Breast epithelium (tissue), 4 donors: ENCODE measurements around the gene CA9. TPM values are rescaled to one million over a fixed set of nuclear protein-coding genes. Genes with fewer than 3 reads are reported as not detected.

Experiments
- DNase-seq, 2 donors: peaks; one replicate each; pipeline ENCODE4 v3.0.0-alpha.2; 2019; ENCODE audit warnings: low spot score in 2 of 2
- H3K27ac ChIP-seq, 2 donors: fragments of 200-600 bp; sonication (generic) in 1 of 2; one replicate each; pipeline ENCODE4 v1.5.1; 2016 to 2019; ENCODE audit warnings: mild to moderate bottlenecking in 1 of 2
- H3K27me3 ChIP-seq, 2 donors: fragments of 200-600 bp; sonication (generic) in 1 of 2; one replicate each; pipeline versions ENCODE4 v1.5.1 to v1.6.0; 2017 to 2019; ENCODE audit warnings: control low read depth in 1 of 2, mild to moderate bottlenecking in 1 of 2
- H3K36me3 ChIP-seq: fragments of 200-600 bp; one replicate; pipeline ENCODE4 v1.5.1; 2019
- H3K4me1 ChIP-seq, 2 donors: fragments of 200-600 bp; sonication (generic); one replicate each; pipeline ENCODE4 v1.5.1; 2016 to 2019; ENCODE audit warnings: control low read depth in 1 of 2
- H3K4me3 ChIP-seq, 3 donors: fragments of 200-600 bp; sonication (generic); 1 replicate in 2 of 3; 2 replicates in 1 of 3; pipeline ENCODE4 v1.5.1; 2016 to 2019; ENCODE audit warnings: mild to moderate bottlenecking in 3 of 3, moderate library complexity in 2 of 3
- H3K9me3 ChIP-seq, 2 donors: fragments of 200-600 bp; sonication (generic) in 1 of 2; one replicate each; pipeline ENCODE4 v1.5.1; 2016 to 2019; ENCODE audit warnings: control low read depth in 1 of 2
- POLR2A ChIP-seq: fragments of 450-650 bp; IDR thresholded peaks from one replicate; pipeline ENCODE4 v1.6.1; 2016; ENCODE audit warnings: antibody characterized with exemption, mild to moderate bottlenecking, moderate library complexity
- POLR2AphosphoS5 ChIP-seq, 3 donors: sonication (generic); formaldehyde crosslinking; IDR thresholded peaks; one replicate each; pipeline ENCODE4 v1.6.1; 2017; ENCODE audit warnings: antibody characterized with exemption in 3 of 3
- intact Hi-C: fragments of 100-400 bp; cut with DNase I; formaldehyde crosslinking; loops from one replicate; pipeline ENCODE4 v1.15.1; 2023; ENCODE audit warnings: low total_unique reads
- total RNA-seq, 3 donors: library from RNA; depleted of rRNA; stranded (reverse); fragments of >200 nt; gene quantifications; one replicate each; pipeline ENCODE4 v1.1.0, GENCODE V29; 2016
- TF ChIP-seq, protein P1 (sequence below), 3 donors: fragments of 450-650 bp; IDR thresholded peaks; one replicate each; pipeline ENCODE4 v1.5.1; 2016 to 2017; ENCODE audit warnings: antibody characterized with exemption in 3 of 3, mild to moderate bottlenecking in 3 of 3, moderate library complexity in 3 of 3

The CA9 gene
- total RNA-seq, 3 donors from 2014 or later: 0.16 to 5.0 TPM; not detected in 1

DNA sequence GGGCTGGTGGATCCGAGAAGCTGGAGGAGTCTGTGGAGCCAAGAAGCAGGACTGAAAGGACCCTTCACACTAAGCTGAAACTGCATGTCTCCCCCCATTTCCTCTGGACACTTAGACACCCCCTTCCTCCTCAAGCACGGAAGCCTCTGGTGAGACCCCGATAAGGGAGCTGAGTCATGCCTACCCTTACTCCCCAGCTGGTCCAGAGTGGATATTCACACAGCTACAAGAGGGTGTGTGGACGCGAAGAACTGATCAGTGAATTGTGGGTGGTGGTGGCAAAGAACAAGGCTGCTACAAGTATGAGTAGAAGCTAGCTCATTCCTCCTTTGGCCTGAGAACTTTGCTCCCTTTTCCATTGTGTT is 53.9 kb downstream of the CA9 start:
- peaks cover 10% of the 10 kb centered on the region for H3K36me3 ChIP-seq
- peak overlapping the region; percentile 5 to 82 (median 74) for H3K4me3 ChIP-seq
- intact Hi-C loops: no loop called here

GRCh38 chr9:35728041-35728971 is 54.6 kb downstream of the CA9 start:
- peak overlapping the region; percentile 98 to 99 for H3K27ac ChIP-seq
- peaks cover 10% of the 10 kb centered on the region for H3K36me3 ChIP-seq
- peak in 1 of 2 donors; percentile 79 for DNase-seq
- intact Hi-C loops: no loop called here
- H3K4me1 ChIP-seq: peaks cover 13 to 26% of the 10 kb centered on the region in 2 donors
- no peaks in the 10 kb centered on the region for H3K9me3 ChIP-seq
- peak overlapping the region; percentile 18 to 82 (median 74) for H3K4me3 ChIP-seq
- TF ChIP-seq POLR2AphosphoS5 (IDR thresholded peaks at IDR 0.05) (peak; percentile 14 to 58 (median 39)), POLR2A (no peak)
- TF ChIP-seq, protein P1, sequence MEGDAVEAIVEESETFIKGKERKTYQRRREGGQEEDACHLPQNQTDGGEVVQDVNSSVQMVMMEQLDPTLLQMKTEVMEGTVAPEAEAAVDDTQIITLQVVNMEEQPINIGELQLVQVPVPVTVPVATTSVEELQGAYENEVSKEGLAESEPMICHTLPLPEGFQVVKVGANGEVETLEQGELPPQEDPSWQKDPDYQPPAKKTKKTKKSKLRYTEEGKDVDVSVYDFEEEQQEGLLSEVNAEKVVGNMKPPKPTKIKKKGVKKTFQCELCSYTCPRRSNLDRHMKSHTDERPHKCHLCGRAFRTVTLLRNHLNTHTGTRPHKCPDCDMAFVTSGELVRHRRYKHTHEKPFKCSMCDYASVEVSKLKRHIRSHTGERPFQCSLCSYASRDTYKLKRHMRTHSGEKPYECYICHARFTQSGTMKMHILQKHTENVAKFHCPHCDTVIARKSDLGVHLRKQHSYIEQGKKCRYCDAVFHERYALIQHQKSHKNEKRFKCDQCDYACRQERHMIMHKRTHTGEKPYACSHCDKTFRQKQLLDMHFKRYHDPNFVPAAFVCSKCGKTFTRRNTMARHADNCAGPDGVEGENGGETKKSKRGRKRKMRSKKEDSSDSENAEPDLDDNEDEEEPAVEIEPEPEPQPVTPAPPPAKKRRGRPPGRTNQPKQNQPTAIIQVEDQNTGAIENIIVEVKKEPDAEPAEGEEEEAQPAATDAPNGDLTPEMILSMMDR (IDR thresholded peaks at IDR 0.05): no peak
- H3K27me3 ChIP-seq: no peaks in the 10 kb centered on the region

More for the DNA sequence above, 53.9 kb downstream of the CA9 start:
- Histone ChIP-seq H3K4me1 (peaks cover 13 to 23% of the 10 kb centered on the region in 2 donors), H3K27me3 (no peaks in the 10 kb centered on the region), H3K27ac (peak overlapping the region; percentile 98 to 99), H3K9me3 (no peaks in the 10 kb centered on the region)
- no peak for DNase-seq
- TF ChIP-seq, protein P1 (IDR thresholded peaks at IDR 0.05): no peak
- TF ChIP-seq POLR2AphosphoS5 (IDR thresholded peaks at IDR 0.05) (no peak), POLR2A (no peak)

DNA sequence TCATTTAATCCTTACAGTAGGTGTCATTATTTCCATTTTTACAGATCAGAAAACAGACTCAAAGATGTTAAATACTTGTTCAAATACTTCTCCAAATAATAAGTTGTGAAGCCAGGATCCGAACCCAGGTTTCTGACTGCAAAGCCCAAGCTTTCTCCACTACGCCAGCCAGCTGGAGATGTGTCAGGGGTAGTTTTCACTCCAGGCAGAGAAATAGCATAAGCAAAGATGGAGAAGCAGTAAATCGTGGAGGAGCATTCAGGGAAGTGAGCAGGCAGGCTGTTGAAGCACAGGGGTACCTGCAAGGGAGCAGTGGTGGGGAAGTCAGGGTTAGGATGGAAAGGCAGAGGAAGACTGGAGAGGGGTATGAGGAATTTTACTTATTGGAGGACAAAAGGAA is 55.4 kb downstream of the CA9 start:
- Histone ChIP-seq H3K36me3 (peaks cover 10% of the 10 kb centered on the region), H3K27me3 (no peaks in the 10 kb centered on the region), H3K9me3 (no peaks in the 10 kb centered on the region), H3K4me3 (peak overlapping the region; percentile 74 to 82 (median 79)), H3K27ac (peak overlapping the region; percentile 98 to 99), H3K4me1 (peaks cover 13 to 30% of the 10 kb centered on the region in 2 donors)
- no peak for TF ChIP-seq POLR2AphosphoS5 (IDR thresholded peaks at IDR 0.05)
- no peak for TF ChIP-seq POLR2A
- TF ChIP-seq, protein P1 (IDR thresholded peaks at IDR 0.05): no peak
- intact Hi-C loops: loop anchor here (1.0 kb wide), 1 partner anchor 33 kb away; no protein-coding TSS in a partner anchor
- no peak for DNase-seq

GRCh38 chr9:35729700-35730485 is 56.2 kb downstream of the CA9 start:
- Histone ChIP-seq H3K9me3 (no peaks in the 10 kb centered on the region), H3K27ac (peak overlapping the region; percentile 98 to 99), H3K4me3 (peak overlapping the region; percentile 74 to 82 (median 79)), H3K36me3 (peaks cover 7% of the 10 kb centered on the region), H3K4me1 (peaks cover 13 to 30% of the 10 kb centered on the region in 2 donors), H3K27me3 (no peaks in the 10 kb centered on the region)
- DNase-seq: peak in 1 of 2 donors; percentile 62
- no peak for TF ChIP-seq POLR2A
- peak in 1 of 3 donors; percentile 6 for TF ChIP-seq POLR2AphosphoS5 (IDR thresholded peaks at IDR 0.05)
- TF ChIP-seq, protein P1 (IDR thresholded peaks at IDR 0.05): peak; percentile 40 to 79 (median 52)
- intact Hi-C loops: loop anchor here (1.0 kb wide), 1 partner anchor 34 kb away; no protein-coding TSS in a partner anchor
